Measurements from ENCODE around the gene MYLK. TPM values are rescaled to one million over a fixed set of nuclear protein-coding genes. Genes with fewer than 3 reads are reported as not detected.

The MYLK gene
- total RNA-seq, 1 donor: 807 TPM

GRCh38 chr3:123877466-123877865 is 6.7 kb downstream of the MYLK start:
- no peak overlapping the region for H3K4me3 ChIP-seq (ENCODE audit: low read depth, low read length)
- DNase-seq (ENCODE audit: low read depth): no peak
- TF ChIP-seq, protein P1, sequence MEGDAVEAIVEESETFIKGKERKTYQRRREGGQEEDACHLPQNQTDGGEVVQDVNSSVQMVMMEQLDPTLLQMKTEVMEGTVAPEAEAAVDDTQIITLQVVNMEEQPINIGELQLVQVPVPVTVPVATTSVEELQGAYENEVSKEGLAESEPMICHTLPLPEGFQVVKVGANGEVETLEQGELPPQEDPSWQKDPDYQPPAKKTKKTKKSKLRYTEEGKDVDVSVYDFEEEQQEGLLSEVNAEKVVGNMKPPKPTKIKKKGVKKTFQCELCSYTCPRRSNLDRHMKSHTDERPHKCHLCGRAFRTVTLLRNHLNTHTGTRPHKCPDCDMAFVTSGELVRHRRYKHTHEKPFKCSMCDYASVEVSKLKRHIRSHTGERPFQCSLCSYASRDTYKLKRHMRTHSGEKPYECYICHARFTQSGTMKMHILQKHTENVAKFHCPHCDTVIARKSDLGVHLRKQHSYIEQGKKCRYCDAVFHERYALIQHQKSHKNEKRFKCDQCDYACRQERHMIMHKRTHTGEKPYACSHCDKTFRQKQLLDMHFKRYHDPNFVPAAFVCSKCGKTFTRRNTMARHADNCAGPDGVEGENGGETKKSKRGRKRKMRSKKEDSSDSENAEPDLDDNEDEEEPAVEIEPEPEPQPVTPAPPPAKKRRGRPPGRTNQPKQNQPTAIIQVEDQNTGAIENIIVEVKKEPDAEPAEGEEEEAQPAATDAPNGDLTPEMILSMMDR (IDR thresholded peaks at IDR 0.05; ENCODE audit: insufficient read depth, low read depth, low read length): no peak

GRCh38 chr3:123876858-123877257 is 7.3 kb downstream of the MYLK start:
- no peak for DNase-seq (ENCODE audit: low read depth)
- H3K4me3 ChIP-seq (ENCODE audit: low read depth, low read length): no peak overlapping the region
- TF ChIP-seq, protein P1 (IDR thresholded peaks at IDR 0.05; ENCODE audit: insufficient read depth, low read depth, low read length): peak; percentile 13

GRCh38 chr3:123872621-123873020 is 11.5 kb downstream of the MYLK start:
- H3K4me3 ChIP-seq (ENCODE audit: low read depth, low read length): no peak overlapping the region
- no peak for DNase-seq (ENCODE audit: low read depth)
- TF ChIP-seq, protein P1 (IDR thresholded peaks at IDR 0.05; ENCODE audit: insufficient read depth, low read depth, low read length): no peak

- TF ChIP-seq, protein P1 (IDR thresholded peaks at IDR 0.05; ENCODE audit: insufficient read depth, low read depth, low read length): no peak
- DNase-seq (ENCODE audit: low read depth): peak; percentile 23
- H3K4me3 ChIP-seq (ENCODE audit: low read depth, low read length): no peak overlapping the region
Measured at GRCh38 chr3:123871946-123872345, 12.2 kb downstream of the MYLK start.

DNA sequence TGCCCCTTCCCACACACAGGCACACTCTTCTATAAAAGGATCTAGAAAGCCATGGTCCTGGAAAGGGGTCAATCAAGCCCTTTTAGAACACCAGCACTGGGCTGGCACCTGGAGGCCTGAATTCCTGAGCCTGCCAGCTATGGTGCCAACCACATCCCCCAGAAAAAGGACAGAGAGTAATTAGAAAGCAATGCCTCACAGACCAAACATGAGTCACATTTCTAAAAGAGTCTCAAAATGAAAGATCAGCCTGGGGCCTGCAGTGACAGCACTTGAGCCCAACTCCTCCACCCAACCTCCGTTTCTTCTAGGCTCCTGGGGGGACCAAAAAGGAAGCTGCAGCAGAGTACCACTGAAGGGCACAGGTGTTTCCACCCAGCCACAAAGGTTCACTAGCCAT is 14.1 kb downstream of the MYLK start:
- H3K4me3 ChIP-seq (ENCODE audit: low read depth, low read length): no peak overlapping the region
- DNase-seq (ENCODE audit: low read depth): no peak
- TF ChIP-seq, protein P1 (IDR thresholded peaks at IDR 0.05; ENCODE audit: insufficient read depth, low read depth, low read length): no peak

DNA sequence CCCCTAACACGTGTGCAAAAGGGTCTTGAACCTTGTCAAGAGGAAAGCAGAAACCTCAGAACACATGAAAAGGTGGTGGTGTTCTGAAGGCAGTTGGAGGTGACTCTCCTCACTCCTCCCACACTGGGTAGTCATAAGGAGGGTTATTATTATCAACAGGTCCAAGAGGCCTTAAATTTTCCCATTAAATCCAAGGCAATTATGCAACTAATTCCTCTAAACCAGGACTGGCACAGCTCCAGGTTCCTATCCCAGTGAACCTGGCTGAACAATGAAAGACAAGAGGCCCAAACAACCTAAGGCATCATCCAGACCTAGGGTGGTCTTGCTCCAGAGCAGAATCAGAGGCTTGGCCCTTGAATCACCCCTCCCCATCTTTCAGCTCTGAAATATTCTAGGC is 15.0 kb downstream of the MYLK start:
- DNase-seq (ENCODE audit: low read depth): peak; percentile 34
- H3K4me3 ChIP-seq (ENCODE audit: low read depth, low read length): no peak overlapping the region
- TF ChIP-seq, protein P1 (IDR thresholded peaks at IDR 0.05; ENCODE audit: insufficient read depth, low read depth, low read length): no peak

DNA sequence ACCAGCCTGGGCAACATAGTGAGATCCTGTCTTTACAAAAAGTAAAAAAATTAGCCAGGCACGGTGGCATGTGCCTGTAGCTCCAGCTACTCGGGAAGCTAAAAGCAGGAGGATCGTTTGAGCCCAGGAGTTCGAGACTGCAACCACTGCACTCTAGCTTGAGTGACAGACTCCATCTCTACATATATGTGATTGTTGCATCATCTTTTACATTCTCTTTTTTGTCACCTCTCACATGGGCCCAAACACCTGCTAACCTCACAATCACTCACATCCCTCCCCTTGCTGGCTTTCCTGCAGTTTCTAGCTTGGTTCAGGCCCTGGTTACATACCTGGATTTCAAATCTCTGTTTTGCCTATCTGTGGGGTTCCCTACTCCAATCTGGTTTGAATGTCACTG is 19.4 kb downstream of the MYLK start:
- H3K4me3 ChIP-seq (ENCODE audit: low read depth, low read length): no peak overlapping the region
- TF ChIP-seq, protein P1 (IDR thresholded peaks at IDR 0.05; ENCODE audit: insufficient read depth, low read depth, low read length): no peak
- no peak for DNase-seq (ENCODE audit: low read depth)
